ENCODE data around the gene RPS17.
A peak's percentile ranks its signal among the peaks of the same experiment; 100 is the strongest.
"Not testable (repeated sequence)": the region's sequence is repeated elsewhere in the genome, so short reads cannot be mapped to it uniquely, and the experiment has no call there.

RPS17 gene

GRCh38 chr15:82545002-82545401 is 4.7 kb upstream of the RPS17 start:
- no peak for DNase-seq

- no peak for DNase-seq
Observed at GRCh38 chr15:82544431-82544830, 4.2 kb upstream of the RPS17 start.

DNA sequence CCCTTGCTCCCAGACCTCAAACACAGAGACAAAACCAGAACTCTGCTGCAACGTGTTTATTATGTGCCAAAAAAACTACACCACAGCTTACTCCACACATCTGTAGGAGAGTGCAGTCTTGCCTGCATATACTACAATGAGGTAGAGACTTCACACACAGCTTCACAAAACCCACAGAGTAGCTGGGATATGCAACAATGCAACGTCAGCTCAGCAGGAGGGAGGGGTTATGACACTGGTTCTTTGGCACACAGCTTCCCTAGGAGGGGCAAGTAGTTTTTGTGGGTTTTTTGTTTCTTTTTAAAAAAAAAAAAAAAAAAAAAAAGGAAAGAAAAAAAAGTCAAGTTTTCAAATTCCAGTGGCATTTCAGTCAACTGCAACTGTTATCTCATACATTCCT is 2.9 kb upstream of the RPS17 start:
- no peak for DNase-seq

GRCh38 chr15:82540984-82541431 is 751 bp upstream of the RPS17 start:
- no peak for DNase-seq

- peak in 1 of 5 donors; percentile 19 for DNase-seq
Observed at GRCh38 chr15:82539691-82540054, 584 bp downstream of the RPS17 start.

DNA sequence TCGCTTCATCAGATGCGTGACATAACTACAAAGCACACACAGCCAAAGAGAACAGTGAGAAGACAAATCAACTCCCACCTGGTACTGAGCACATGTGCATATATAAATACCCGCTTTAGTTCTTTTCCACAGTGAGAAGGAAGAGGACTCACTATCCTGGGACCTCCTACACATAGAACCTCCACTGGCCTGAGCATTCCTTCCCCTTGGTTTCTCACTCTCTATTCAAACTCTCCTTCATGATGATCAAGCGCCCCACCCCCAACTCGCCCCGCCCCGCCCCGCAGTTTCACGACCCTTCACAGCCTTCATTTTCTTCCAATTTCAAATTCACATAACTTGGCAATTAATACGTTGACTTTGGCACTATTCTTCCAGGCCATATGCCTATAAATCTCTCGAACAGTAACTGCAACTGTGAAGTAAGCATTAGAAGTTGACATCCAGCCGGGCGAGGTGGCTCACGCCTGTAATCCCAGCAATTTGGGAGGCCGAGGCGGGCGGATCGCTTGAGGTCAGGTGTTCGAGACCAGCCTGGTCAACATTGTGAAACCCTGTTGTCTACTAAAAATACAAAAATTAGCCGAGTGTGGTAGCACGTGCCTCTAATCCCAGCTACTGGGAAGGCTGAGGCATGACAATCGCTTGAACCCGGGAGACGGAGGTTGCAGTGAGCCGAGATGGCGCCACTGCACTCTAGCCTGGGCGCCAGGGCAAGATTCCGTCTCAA is 1.1 kb downstream of the RPS17 start:
- DNase-seq, result no peak

GRCh38 chr15:82537351-82537908 is 2.8 kb downstream of the RPS17 start:
- DNase-seq, result no peak

DNA sequence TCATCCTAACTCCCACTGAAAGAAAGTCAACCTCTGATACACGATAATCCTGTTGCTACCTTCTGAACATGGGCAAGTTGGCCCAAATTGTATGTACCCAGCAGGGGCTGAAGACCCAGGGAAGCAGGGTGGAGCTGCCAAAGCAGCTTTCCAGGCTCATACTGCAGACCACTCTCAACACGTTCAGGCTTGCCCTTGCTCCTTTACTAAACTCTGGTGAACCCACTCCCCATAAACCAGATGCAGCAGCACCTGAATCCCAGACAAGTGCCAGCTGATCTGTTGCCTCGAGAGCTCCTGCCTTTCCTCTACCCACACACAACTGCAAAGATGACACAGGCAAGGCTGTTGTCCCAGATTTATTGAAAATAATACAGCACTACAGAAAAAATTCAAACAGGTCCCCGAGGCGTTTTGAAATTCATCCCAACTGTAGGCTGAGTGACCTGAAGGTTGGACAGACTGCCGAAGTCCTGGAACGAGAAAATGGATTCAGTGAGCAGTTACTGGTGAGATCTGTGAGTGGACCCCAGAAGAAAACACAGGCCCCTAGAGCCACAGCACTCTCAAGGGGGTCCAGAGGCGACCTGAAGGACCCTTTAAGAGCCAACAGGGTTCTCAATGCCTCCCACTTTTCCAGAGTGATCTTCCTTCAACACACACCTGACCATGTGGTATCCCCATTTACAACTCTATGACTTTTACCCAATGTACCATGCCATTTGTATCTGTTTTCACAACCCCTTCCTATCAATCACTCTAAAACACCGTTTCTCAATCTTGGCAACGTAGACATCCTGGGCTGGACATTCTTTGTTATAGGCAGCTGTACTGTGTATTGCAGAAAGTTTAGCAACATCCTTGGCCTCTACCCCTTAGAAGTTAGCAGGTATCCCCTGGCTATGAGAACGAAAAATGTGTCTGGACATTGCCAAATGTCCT is 3.6 kb downstream of the RPS17 start:
- no peak for DNase-seq

- DNase-seq, result no peak
Observed at GRCh38 chr15:82535566-82536408, 4.5 kb downstream of the RPS17 start.

DNA sequence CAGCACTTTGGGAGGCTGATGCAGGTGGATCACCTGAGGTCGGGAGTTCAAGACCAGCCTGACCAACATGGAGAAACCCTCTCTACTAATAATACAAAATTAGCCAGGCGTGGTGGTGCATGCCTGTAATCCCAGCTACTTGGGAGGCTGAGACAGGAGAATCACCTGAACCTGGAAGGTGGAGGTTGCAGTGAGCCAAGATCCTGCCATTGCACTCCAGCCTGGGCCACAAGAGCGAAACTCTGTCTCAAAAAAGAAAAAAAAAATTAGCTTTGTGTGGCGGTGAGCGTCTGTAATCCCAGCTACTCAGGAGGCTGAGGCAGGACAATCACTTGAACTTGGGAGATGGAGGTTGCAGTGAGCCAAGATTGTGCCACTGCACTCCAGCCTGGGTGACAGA is 5.1 kb downstream of the RPS17 start:
- DNase-seq, result not testable (repeated sequence)

DNA sequence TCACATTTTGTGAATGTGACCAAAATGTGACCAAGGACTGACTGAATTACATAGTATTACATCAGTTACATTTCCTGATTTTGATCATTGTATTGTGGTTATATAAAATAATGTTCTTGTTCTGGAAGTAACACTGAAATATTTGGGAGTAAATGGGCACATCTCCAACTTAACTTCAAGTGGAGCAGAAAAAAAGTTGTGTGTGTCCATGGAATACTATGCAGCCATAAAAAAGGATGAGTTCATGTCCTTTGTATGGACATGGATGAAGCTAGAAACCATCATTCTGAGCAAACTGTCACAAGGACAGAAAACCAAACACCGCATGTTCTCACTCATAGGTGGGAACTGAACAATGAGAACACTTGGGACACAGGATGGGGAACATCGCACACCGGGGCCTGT is 5.8 kb downstream of the RPS17 start:
- DNase-seq, result not testable (repeated sequence)

GRCh38 chr15:82533801-82534200 is 6.5 kb downstream of the RPS17 start:
- DNase-seq, result no peak

GRCh38 chr15:82532991-82533481 is 7.2 kb downstream of the RPS17 start:
- no peak for DNase-seq

DNA sequence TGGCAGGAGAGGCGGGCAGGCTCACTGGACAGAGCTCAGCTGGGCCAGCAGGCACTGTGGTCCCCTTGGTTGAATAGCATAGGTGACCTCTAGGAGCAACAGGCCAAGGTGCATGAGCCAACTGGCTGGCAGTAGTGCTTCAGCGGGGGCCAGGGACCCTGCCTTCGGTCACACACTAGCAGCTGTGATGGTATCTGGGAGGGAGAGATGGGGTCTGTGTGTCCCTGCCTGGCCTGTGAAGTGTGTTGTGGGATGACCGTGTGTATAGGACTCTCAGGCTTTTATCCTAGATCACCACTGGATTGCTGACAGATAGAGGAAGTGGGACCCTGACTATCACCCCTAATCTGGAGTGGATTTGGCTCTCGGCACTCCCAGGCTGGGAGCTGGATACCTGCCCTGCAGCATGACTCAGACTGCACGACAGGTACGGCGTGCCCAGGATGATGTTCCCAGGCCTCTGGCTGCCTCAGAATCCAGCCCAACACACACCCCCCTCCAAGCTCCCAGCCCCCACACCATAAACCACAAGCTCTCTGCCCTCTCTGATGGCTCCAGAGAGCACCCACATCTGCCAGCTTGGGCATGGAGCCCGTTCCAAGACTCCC is 7.8 kb downstream of the RPS17 start:
- DNase-seq, result no peak

DNA sequence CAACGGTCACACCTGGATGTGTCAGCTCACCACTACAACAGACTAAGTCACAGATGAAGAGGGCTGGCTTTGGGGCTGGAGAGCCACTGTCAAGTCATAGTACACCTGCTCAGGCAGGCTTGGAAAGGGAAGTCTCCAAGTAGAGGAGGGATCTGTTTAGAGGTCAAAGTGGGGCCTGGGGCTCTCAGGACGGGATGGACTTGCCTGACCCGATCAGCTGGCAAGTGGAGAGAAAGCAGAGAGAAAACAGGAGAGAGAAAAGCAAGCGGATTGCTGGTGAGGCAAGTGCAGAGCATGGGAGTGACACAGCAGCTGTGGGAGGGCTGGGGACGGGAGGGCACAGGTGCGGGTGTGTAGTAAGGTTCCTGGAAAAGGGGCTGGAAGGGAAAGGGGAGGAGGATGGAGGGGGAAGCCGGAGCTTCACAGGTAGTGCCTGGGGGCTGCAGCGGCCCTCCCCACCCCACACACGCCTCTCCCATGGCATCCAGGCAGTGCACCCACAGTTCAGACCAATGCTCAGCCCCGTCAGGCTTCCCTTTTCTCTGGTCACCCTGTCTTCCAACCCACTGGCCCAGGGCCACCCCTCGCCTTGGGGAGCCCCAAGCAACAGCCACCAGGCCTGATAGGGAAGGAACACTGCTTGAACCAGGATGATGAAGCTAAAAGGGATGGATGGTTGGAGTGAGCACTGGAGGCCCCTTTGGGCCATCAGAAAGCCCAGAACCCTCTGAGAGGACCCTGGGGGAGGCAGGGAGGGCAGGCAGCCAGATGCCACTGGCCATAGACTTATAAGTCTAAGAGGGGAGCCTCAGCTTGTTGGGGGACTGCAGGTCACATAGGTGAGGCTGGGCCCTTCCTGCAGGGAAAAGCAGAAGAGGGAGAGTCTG is 8.5 kb downstream of the RPS17 start:
- DNase-seq, result no peak

DNA sequence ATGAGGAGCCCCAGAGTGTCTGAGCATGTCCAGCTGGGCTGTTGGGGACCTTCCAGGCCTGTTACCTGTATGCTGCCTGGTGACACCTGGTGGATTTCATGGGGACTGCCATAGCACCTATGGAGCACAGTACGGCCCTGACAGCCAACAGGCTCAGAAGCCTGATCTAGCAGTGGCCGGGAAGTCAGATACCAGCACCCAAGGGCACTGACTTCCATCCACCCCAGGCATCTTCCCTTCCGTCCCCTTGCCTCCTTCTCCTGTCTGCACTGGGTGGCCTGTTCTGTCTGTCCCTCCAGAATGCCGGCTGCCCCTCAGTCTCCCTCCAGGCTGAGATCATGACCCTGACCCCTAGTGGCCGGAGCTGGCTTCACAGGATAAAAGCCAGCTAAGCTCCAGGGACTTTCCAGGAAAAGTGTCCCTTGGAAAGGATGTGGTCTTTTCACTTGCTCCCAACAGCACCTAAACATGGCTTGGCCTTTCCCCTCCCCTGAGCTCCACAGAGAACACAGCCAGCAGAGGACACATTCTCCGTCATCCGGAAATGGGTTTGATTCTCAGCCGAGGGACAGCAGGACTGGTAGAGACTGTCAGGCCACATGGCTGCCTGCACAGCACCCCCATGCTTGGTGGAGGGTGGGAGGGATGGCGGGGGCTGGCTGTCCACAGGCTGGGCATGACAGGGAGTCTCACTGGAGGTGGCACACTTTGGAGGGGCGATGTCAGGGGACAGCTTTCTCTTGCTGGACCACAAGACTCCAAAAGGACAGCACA is 9.5 kb downstream of the RPS17 start:
- peak; percentile 29 to 66 (median 54) for DNase-seq

DNA sequence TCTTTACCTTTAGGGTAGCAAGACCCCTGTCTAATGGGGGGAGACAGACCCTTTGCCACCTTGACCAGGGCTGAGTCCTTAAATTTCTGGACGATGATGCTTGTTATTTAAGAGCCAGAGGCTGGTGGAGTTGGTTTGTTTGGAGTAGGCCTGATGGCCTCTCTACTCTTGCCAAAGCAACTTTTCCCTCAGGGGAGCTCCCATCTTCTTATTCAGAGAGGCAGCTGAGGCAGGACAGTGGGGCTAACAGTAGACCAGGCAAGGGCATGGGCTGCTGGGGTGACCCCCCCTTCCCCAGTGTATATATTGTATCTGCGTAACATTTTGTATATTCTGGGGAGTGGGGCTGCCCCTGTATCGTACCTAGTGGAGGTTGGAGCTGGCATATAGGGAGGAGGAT is 10.3 kb downstream of the RPS17 start:
- no peak for DNase-seq

- not testable (repeated sequence) for DNase-seq
Observed at GRCh38 chr15:82513587-82513986, 26.7 kb downstream of the RPS17 start.

GRCh38 chr15:82507693-82508092 is 32.6 kb downstream of the RPS17 start:
- DNase-seq, result not testable (repeated sequence)

DNA sequence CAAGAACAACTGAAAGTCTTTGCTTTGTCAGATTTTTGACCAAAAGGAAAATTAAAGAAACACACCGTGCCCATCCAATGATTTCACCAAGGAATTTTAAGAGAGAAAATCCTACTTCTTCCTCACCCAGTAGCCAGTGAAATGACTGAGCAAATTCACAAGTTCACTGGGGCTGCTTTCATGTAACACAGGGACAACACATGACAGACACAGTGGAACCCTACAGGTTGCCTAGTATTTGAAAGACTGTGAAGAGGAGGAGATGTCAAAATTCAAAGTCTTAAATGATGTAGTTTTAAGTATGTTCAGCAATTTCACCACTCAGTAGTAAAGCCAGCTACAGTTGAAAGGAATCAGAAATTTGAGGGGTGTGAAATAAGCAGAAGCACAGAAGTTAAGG is 33.2 kb downstream of the RPS17 start:
- not testable (repeated sequence) for DNase-seq

All from T-helper 1 cell (primary cell).